ENCODE results near the gene RNU7-1.

The RNU7-1 gene

GRCh38 chr12:6956021-6956727 lies 12.6 kb downstream of the RNU7-1 start:
- Histone ChIP-seq H3K27ac (ENCODE audit: low read length) (no peak overlapping the region), H3K9me3 (ENCODE audit: control insufficient read depth, insufficient read depth, low read length) (no peaks in the 10 kb centered on the region), H3K4me3 (ENCODE audit: low read length) (no peak overlapping the region), H3K27me3 (ENCODE audit: control insufficient read depth, insufficient read depth, low read length) (no peaks in the 10 kb centered on the region), H3K36me3 (ENCODE audit: control insufficient read depth, insufficient read depth, low read length) (no peaks in the 10 kb centered on the region), H3K4me1 (ENCODE audit: control insufficient read depth, insufficient read depth, low read length) (peaks cover 5% of the 10 kb centered on the region; the same call in 1 of the 2 replicates)
- DNase-seq (ENCODE audit: low read depth, low spot score): no peak
- no CpG with 5 or more reads among the region's 28 CpGs for WGBS (ENCODE audit: insufficient coverage, insufficient read length)

- H3K27me3 ChIP-seq (ENCODE audit: control insufficient read depth, insufficient read depth, low read length): no peaks in the 10 kb centered on the region
- no peak for DNase-seq (ENCODE audit: low read depth, low spot score)
- H3K27ac ChIP-seq (ENCODE audit: low read length): no peak overlapping the region
- H3K36me3 ChIP-seq (ENCODE audit: control insufficient read depth, insufficient read depth, low read length): no peaks in the 10 kb centered on the region
- H3K4me3 ChIP-seq (ENCODE audit: low read length): no peak overlapping the region
- peaks cover 9% of the 10 kb centered on the region; the same call in 1 of the 2 replicates for H3K4me1 ChIP-seq (ENCODE audit: control insufficient read depth, insufficient read depth, low read length)
- no CpG with 5 or more reads among the region's 20 CpGs for WGBS (ENCODE audit: insufficient coverage, insufficient read length)
- H3K9me3 ChIP-seq (ENCODE audit: control insufficient read depth, insufficient read depth, low read length): no peaks in the 10 kb centered on the region
Measured at GRCh38 chr12:6957151-6957701, 13.6 kb downstream of the RNU7-1 start.

GRCh38 chr12:6957741-6958608 lies 14.4 kb downstream of the RNU7-1 start:
- Histone ChIP-seq H3K27ac (ENCODE audit: low read length) (no peak overlapping the region), H3K9me3 (ENCODE audit: control insufficient read depth, insufficient read depth, low read length) (no peaks in the 10 kb centered on the region), H3K4me3 (ENCODE audit: low read length) (no peak overlapping the region), H3K27me3 (ENCODE audit: control insufficient read depth, insufficient read depth, low read length) (no peaks in the 10 kb centered on the region), H3K36me3 (ENCODE audit: control insufficient read depth, insufficient read depth, low read length) (no peaks in the 10 kb centered on the region), H3K4me1 (ENCODE audit: control insufficient read depth, insufficient read depth, low read length) (peaks cover 9% of the 10 kb centered on the region; the same call in 1 of the 2 replicates)
- no CpG with 5 or more reads among the region's 28 CpGs for WGBS (ENCODE audit: insufficient coverage, insufficient read length)
- DNase-seq (ENCODE audit: low read depth, low spot score): no peak

GRCh38 chr12:6958609-6959057 lies 15.0 kb downstream of the RNU7-1 start:
- H3K9me3 ChIP-seq (ENCODE audit: control insufficient read depth, insufficient read depth, low read length): no peaks in the 10 kb centered on the region
- no peak overlapping the region for H3K27ac ChIP-seq (ENCODE audit: low read length)
- H3K27me3 ChIP-seq (ENCODE audit: control insufficient read depth, insufficient read depth, low read length): no peaks in the 10 kb centered on the region
- no CpG with 5 or more reads among the region's 10 CpGs for WGBS (ENCODE audit: insufficient coverage, insufficient read length)
- no peak overlapping the region for H3K4me3 ChIP-seq (ENCODE audit: low read length)
- H3K4me1 ChIP-seq (ENCODE audit: control insufficient read depth, insufficient read depth, low read length): peaks cover 9% of the 10 kb centered on the region; the same call in 1 of the 2 replicates
- no peak for DNase-seq (ENCODE audit: low read depth, low spot score)
- H3K36me3 ChIP-seq (ENCODE audit: control insufficient read depth, insufficient read depth, low read length): no peaks in the 10 kb centered on the region

GRCh38 chr12:6959058-6959804 lies 15.6 kb downstream of the RNU7-1 start:
- Histone ChIP-seq H3K27me3 (ENCODE audit: control insufficient read depth, insufficient read depth, low read length) (no peaks in the 10 kb centered on the region), H3K4me1 (ENCODE audit: control insufficient read depth, insufficient read depth, low read length) (peaks cover 9% of the 10 kb centered on the region; the same call in 1 of the 2 replicates), H3K9me3 (ENCODE audit: control insufficient read depth, insufficient read depth, low read length) (no peaks in the 10 kb centered on the region), H3K4me3 (ENCODE audit: low read length) (no peak overlapping the region), H3K27ac (ENCODE audit: low read length) (no peak overlapping the region), H3K36me3 (ENCODE audit: control insufficient read depth, insufficient read depth, low read length) (no peaks in the 10 kb centered on the region)
- no CpG with 5 or more reads among the region's 24 CpGs for WGBS (ENCODE audit: insufficient coverage, insufficient read length)
- no peak for DNase-seq (ENCODE audit: low read depth, low spot score)

GRCh38 chr12:6959805-6960592 lies 16.4 kb downstream of the RNU7-1 start:
- no CpG with 5 or more reads among the region's 26 CpGs for WGBS (ENCODE audit: insufficient coverage, insufficient read length)
- peaks cover 9% of the 10 kb centered on the region; the same call in 1 of the 2 replicates for H3K4me1 ChIP-seq (ENCODE audit: control insufficient read depth, insufficient read depth, low read length)

GRCh38 chr12:6960593-6961277 lies 17.1 kb downstream of the RNU7-1 start:
- no CpG with 5 or more reads among the region's 13 CpGs for WGBS (ENCODE audit: insufficient coverage, insufficient read length)
- H3K36me3 ChIP-seq (ENCODE audit: control insufficient read depth, insufficient read depth, low read length): peaks cover 5% of the 10 kb centered on the region; the same call in 1 of the 2 replicates
- H3K27ac ChIP-seq (ENCODE audit: low read length): no peak overlapping the region

More at GRCh38 chr12:6959805-6960592, 16.4 kb downstream of the RNU7-1 start:
- no peaks in the 10 kb centered on the region for H3K9me3 ChIP-seq (ENCODE audit: control insufficient read depth, insufficient read depth, low read length)
- H3K27me3 ChIP-seq (ENCODE audit: control insufficient read depth, insufficient read depth, low read length): no peaks in the 10 kb centered on the region
- no peak overlapping the region for H3K27ac ChIP-seq (ENCODE audit: low read length)
- no peak overlapping the region for H3K4me3 ChIP-seq (ENCODE audit: low read length)
- DNase-seq (ENCODE audit: low read depth, low spot score): no peak
- H3K36me3 ChIP-seq (ENCODE audit: control insufficient read depth, insufficient read depth, low read length): no peaks in the 10 kb centered on the region

GRCh38 chr12:6961278-6961694 lies 17.7 kb downstream of the RNU7-1 start:
- no CpG with 5 or more reads among the region's 24 CpGs for WGBS (ENCODE audit: insufficient coverage, insufficient read length)
- Histone ChIP-seq H3K4me1 (ENCODE audit: control insufficient read depth, insufficient read depth, low read length) (peaks cover 9% of the 10 kb centered on the region; the same call in 1 of the 2 replicates), H3K9me3 (ENCODE audit: control insufficient read depth, insufficient read depth, low read length) (no peaks in the 10 kb centered on the region), H3K27ac (ENCODE audit: low read length) (no peak overlapping the region), H3K27me3 (ENCODE audit: control insufficient read depth, insufficient read depth, low read length) (no peaks in the 10 kb centered on the region), H3K36me3 (ENCODE audit: control insufficient read depth, insufficient read depth, low read length) (peaks cover 8% of the 10 kb centered on the region), H3K4me3 (ENCODE audit: low read length) (no peak overlapping the region)
- no peak for DNase-seq (ENCODE audit: low read depth, low spot score)

More at GRCh38 chr12:6960593-6961277, 17.1 kb downstream of the RNU7-1 start:
- DNase-seq (ENCODE audit: low read depth, low spot score): no peak
- Histone ChIP-seq H3K4me3 (ENCODE audit: low read length) (no peak overlapping the region), H3K9me3 (ENCODE audit: control insufficient read depth, insufficient read depth, low read length) (no peaks in the 10 kb centered on the region), H3K4me1 (ENCODE audit: control insufficient read depth, insufficient read depth, low read length) (peaks cover 9% of the 10 kb centered on the region; the same call in 1 of the 2 replicates), H3K27me3 (ENCODE audit: control insufficient read depth, insufficient read depth, low read length) (no peaks in the 10 kb centered on the region)

- no peaks in the 10 kb centered on the region for H3K27me3 ChIP-seq (ENCODE audit: control insufficient read depth, insufficient read depth, low read length)
- no peaks in the 10 kb centered on the region for H3K9me3 ChIP-seq (ENCODE audit: control insufficient read depth, insufficient read depth, low read length)
- no CpG with 5 or more reads among the region's 16 CpGs for WGBS (ENCODE audit: insufficient coverage, insufficient read length)
- H3K36me3 ChIP-seq (ENCODE audit: control insufficient read depth, insufficient read depth, low read length): peaks cover 11% of the 10 kb centered on the region
- no peak overlapping the region for H3K27ac ChIP-seq (ENCODE audit: low read length)
- DNase-seq (ENCODE audit: low read depth, low spot score): no peak
- H3K4me3 ChIP-seq (ENCODE audit: low read length): peak overlapping the region; percentile 5; the same call in 1 of the 2 replicates
- peaks cover 9% of the 10 kb centered on the region; the same call in 1 of the 2 replicates for H3K4me1 ChIP-seq (ENCODE audit: control insufficient read depth, insufficient read depth, low read length)
Measured at GRCh38 chr12:6961695-6962284, 18.2 kb downstream of the RNU7-1 start.
